Measurements from ENCODE around the gene ST7L. TPM values are rescaled to one million over a fixed set of nuclear protein-coding genes. Genes with fewer than 3 reads are reported as not detected.

ST7L gene
- total and polyA plus RNA-seq, 2 of the 4 experiments (the other 2 are of a cell fraction): 7.7 to 14.7 TPM

DNA sequence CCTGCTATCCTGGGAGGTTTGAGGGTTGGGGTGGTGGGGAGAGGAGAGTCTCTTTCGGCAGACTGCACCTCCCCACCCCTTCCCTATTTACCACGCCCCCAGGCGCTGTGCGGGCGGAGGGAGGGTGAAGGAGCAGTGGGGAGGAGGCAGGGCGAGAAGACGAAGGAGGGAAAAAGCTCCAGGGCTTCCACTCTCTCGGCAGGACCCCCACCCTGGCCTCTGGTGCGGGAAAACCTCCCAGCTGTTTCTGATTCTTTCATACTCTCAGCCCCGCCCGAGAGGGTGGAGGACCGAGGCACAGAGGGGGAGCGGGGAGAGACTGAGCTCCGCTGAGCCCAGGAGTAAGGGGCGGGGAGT is 111.0 kb downstream of the ST7L start:
- ATAC-seq (ENCODE audit: low read depth) (no peak; the same call in 1 of the 2 replicates), DNase-seq (no peak)
- BruUV-seq (replicated peaks): no TSS peak
- Histone ChIP-seq H3K4me2 (ENCODE audit: low read depth, low read length) (peak overlapping the region; percentile 69), H4K5ac (ENCODE audit: low read depth, low read length) (no peak overlapping the region), H3K9me3 (ENCODE audit: control insufficient read depth, insufficient read depth, low read length) (peaks cover 4% of the 10 kb centered on the region; the same call in 1 of the 2 replicates), H3K4me1 (ENCODE audit: control insufficient read depth, insufficient read depth, low read length) (peaks cover 9% of the 10 kb centered on the region; the same call in 1 of the 2 replicates), H2AFZ (replicated peaks; ENCODE audit: low read length, poor library complexity) (peak overlapping the region; percentile 86), H3K4me3 (ENCODE audit: insufficient read depth, low read depth, low read length) (peak overlapping the region; percentile 24), H3K36me3 (ENCODE audit: control insufficient read depth, insufficient read depth, low read length) (no peaks in the 10 kb centered on the region), H3K9me1 (ENCODE audit: insufficient read depth, low read length) (peaks cover 7% of the 10 kb centered on the region; the same call in 1 of the 2 replicates), H2BK15ac (ENCODE audit: low read depth, low read length) (no peak overlapping the region), H2BK20ac (ENCODE audit: low read depth, low read length) (no peak overlapping the region), H3K18ac (ENCODE audit: low read depth, low read length) (no peak overlapping the region; the same call in 1 of the 2 replicates), H3K56ac (ENCODE audit: extremely low read depth, insufficient read depth, low read length) (no peak overlapping the region), H3K14ac (replicated peaks; ENCODE audit: low read depth, low read length) (no peak overlapping the region), H3K23ac (ENCODE audit: low read depth, low read length) (0 out of 2 replicates have a peak overlapping the region, but pooled peaks have one; percentile 47), H3K27me3 (ENCODE audit: control insufficient read depth, insufficient read depth, low read length) (peaks cover 53% of the 10 kb centered on the region), H2AK9ac (replicated peaks; ENCODE audit: low read depth, low read length, poor library complexity) (no peak overlapping the region), H3K79me1 (ENCODE audit: low read depth in 1 of 2, low read length in 2 of 2) (no peaks in the 10 kb centered on the region), H4K8ac (ENCODE audit: low read depth in 2 of 2, low read length in 2 of 2) (no peak overlapping the region), H2BK5ac (ENCODE audit: low read depth, low read length, poor library complexity, severe bottlenecking) (no peak overlapping the region), H2AK5ac (ENCODE audit: low read depth, low read length) (no peak overlapping the region), H2BK120ac (ENCODE audit: low read depth, low read length) (no peak overlapping the region), H3K9ac (ENCODE audit: low read depth, low read length) (no peak overlapping the region), H3K4ac (ENCODE audit: low read depth, low read length) (no peak overlapping the region), H4K91ac (ENCODE audit: insufficient read depth, low read depth, low read length) (no peak overlapping the region), H4K20me1 (ENCODE audit: insufficient read depth, low read length) (no peaks in the 10 kb centered on the region), H3K27ac (ENCODE audit: insufficient read depth, low read length) (no peak overlapping the region)
- intact Hi-C loops (cut with micrococcal nuclease): no loop called here
- POLR2A ChIA-PET (ENCODE audit: unreplicated experiment): no interaction called here
- in situ Hi-C loops (cut with MboI; ENCODE audit: low sequenced_read_pairs): loop anchor here (10.0 kb wide), 1 partner anchor 197 kb away; the partner anchor contains the start of gene RHOC
- CTCF ChIA-PET: no interaction called here
- WGBS, 2 experiments (ENCODE audit: extremely low coverage in 2 of 2, insufficient read length in 1 of 2): 0% methylated on average over 3 of the region's 15 CpGs; no CpG with 5 or more reads in 1 of the 2 experiments
- TF ChIP-seq CHD1 (IDR thresholded peaks at IDR 0.05; ENCODE audit: low read depth, low read length) (no peak), POLR2A (IDR thresholded peaks at IDR 0.05; ENCODE audit: low read depth, low read length) (no peak), RAD21 (IDR thresholded peaks at IDR 0.05; ENCODE audit: low read length) (no peak), CEBPB (IDR thresholded peaks at IDR 0.05; ENCODE audit: low read depth, low read length) (no peak), FOS (IDR thresholded peaks at IDR 0.05; ENCODE audit: low read depth, low read length) (no peak), MXI1 (IDR thresholded peaks at IDR 0.05; ENCODE audit: borderline replicate concordance, low read depth, low read length) (no peak), MAFK (IDR thresholded peaks at IDR 0.05; ENCODE audit: low read depth, low read length) (no peak), RFX5 (IDR thresholded peaks at IDR 0.05; ENCODE audit: low read depth, low read length) (no peak), SMC3 (IDR thresholded peaks at IDR 0.05; ENCODE audit: low read depth, low read length) (no peak), MAZ (IDR thresholded peaks at IDR 0.05; ENCODE audit: borderline replicate concordance, low read depth, low read length) (no peak), NFE2L2 (IDR thresholded peaks at IDR 0.05; ENCODE audit: low read depth, low read length) (no peak), BHLHE40 (IDR thresholded peaks at IDR 0.05; ENCODE audit: low read depth, low read length) (no peak), RCOR1 (IDR thresholded peaks at IDR 0.05; ENCODE audit: insufficient replicate concordance, low read length) (no peak)
- TF ChIP-seq, protein P1, sequence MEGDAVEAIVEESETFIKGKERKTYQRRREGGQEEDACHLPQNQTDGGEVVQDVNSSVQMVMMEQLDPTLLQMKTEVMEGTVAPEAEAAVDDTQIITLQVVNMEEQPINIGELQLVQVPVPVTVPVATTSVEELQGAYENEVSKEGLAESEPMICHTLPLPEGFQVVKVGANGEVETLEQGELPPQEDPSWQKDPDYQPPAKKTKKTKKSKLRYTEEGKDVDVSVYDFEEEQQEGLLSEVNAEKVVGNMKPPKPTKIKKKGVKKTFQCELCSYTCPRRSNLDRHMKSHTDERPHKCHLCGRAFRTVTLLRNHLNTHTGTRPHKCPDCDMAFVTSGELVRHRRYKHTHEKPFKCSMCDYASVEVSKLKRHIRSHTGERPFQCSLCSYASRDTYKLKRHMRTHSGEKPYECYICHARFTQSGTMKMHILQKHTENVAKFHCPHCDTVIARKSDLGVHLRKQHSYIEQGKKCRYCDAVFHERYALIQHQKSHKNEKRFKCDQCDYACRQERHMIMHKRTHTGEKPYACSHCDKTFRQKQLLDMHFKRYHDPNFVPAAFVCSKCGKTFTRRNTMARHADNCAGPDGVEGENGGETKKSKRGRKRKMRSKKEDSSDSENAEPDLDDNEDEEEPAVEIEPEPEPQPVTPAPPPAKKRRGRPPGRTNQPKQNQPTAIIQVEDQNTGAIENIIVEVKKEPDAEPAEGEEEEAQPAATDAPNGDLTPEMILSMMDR (conservative IDR thresholded peaks at IDR 0.05; ENCODE audit: low read depth, low read length): no peak
- TF ChIP-seq, protein P2, sequence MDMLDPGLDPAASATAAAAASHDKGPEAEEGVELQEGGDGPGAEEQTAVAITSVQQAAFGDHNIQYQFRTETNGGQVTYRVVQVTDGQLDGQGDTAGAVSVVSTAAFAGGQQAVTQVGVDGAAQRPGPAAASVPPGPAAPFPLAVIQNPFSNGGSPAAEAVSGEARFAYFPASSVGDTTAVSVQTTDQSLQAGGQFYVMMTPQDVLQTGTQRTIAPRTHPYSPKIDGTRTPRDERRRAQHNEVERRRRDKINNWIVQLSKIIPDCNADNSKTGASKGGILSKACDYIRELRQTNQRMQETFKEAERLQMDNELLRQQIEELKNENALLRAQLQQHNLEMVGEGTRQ (IDR thresholded peaks at IDR 0.05; ENCODE audit: low read depth, low read length): no peak
- TF ChIP-seq, protein P3, sequence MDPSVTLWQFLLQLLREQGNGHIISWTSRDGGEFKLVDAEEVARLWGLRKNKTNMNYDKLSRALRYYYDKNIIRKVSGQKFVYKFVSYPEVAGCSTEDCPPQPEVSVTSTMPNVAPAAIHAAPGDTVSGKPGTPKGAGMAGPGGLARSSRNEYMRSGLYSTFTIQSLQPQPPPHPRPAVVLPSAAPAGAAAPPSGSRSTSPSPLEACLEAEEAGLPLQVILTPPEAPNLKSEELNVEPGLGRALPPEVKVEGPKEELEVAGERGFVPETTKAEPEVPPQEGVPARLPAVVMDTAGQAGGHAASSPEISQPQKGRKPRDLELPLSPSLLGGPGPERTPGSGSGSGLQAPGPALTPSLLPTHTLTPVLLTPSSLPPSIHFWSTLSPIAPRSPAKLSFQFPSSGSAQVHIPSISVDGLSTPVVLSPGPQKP (IDR thresholded peaks at IDR 0.05; ENCODE audit: borderline replicate concordance, low read depth, low read length): no peak
- dilution Hi-C loops (cut with HindIII; ENCODE audit: low sequenced_read_pairs, unreplicated experiment): no loop called here

Data from IMR-90 (cell line).